C4-2B (cell line): Measurements from ENCODE around the gene CATSPER4.

ENCODE experiments used
- ZFX ChIP-seq: fragments of 450-650 bp; IDR thresholded peaks from 2 replicates; pipeline ENCODE4 v1.6.1; 2017
- TF ChIP-seq, protein P1 (sequence below): fragments of 450-650 bp; conservative IDR thresholded peaks from 2 replicates; pipeline ENCODE4 v1.5.1; 2017; ENCODE audit warnings: mild to moderate bottlenecking

DNA sequence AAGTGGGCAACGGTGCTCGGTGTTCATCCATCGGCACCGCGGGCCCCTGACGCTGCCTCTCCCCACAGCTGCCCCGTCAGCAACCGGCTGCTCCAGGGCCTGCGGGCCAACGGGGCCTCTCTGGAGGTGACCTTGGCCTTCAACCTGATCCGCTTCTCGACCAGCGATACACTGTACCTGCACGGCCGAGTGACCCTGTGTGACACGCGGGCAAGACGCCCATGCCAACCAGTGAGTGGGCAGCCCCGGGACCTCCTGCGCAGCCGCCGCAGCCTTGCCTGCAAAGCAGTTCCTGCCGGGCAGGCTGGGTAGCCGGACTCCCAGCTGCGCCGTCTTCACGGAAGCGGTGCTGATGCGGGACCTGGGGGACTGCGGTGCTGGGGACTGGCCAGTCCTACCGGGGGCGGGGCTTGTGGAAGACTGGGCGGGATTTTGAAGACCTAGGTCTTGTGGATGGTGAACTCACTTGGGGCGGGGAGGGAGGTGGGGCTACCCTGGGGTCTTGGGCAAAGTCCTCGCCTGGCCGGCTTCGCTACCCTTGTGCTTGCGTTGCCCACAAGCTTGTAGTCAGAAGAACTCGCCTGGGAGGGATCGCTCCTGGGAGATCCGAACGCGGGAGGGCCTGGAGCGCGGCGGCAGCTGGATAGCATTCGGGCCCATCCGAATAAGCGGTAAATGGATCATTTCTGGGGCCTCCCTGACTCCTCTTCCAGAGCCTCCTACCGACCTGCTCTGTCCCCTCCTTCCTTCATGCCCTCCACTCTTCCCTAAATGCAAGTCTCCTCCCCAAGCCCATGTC lies 34.8 kb downstream of the CATSPER4 start:
- TF ChIP-seq, protein P1, sequence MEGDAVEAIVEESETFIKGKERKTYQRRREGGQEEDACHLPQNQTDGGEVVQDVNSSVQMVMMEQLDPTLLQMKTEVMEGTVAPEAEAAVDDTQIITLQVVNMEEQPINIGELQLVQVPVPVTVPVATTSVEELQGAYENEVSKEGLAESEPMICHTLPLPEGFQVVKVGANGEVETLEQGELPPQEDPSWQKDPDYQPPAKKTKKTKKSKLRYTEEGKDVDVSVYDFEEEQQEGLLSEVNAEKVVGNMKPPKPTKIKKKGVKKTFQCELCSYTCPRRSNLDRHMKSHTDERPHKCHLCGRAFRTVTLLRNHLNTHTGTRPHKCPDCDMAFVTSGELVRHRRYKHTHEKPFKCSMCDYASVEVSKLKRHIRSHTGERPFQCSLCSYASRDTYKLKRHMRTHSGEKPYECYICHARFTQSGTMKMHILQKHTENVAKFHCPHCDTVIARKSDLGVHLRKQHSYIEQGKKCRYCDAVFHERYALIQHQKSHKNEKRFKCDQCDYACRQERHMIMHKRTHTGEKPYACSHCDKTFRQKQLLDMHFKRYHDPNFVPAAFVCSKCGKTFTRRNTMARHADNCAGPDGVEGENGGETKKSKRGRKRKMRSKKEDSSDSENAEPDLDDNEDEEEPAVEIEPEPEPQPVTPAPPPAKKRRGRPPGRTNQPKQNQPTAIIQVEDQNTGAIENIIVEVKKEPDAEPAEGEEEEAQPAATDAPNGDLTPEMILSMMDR = no peak
- no peak for TF ChIP-seq ZFX
